GOT3 (cell line): ENCODE results near the gene B9D1.

Experiments
- DNase-seq: peaks from one replicate; lab custom pipeline; 2025; ENCODE audit warnings: mixed read lengths; lab: John Stamatoyannopoulos, UW

The B9D1 gene

GRCh38 chr17:19319771-19320505 is 42.6 kb downstream of the B9D1 start:
- no peak for DNase-seq

DNA sequence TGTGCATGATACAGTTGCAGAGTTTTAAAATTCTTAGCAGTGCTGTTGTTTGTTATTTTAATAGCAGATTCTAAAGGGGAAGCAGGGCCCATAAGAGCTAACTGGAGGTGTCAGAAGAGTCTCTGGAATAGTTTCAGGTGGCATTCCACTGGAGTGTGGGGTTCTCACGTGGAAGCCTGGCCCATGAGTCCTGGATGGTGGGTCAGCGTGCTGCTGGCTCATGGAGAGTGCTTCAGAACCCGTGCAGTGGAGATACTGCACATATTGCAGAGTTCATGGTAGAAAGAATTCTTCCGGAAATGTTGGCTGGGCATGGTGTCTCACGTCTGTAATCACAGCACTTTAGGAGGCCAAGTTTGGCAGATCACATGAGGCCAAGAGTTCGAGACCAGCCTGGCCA is 43.9 kb downstream of the B9D1 start:
- DNase-seq, result no peak

DNA sequence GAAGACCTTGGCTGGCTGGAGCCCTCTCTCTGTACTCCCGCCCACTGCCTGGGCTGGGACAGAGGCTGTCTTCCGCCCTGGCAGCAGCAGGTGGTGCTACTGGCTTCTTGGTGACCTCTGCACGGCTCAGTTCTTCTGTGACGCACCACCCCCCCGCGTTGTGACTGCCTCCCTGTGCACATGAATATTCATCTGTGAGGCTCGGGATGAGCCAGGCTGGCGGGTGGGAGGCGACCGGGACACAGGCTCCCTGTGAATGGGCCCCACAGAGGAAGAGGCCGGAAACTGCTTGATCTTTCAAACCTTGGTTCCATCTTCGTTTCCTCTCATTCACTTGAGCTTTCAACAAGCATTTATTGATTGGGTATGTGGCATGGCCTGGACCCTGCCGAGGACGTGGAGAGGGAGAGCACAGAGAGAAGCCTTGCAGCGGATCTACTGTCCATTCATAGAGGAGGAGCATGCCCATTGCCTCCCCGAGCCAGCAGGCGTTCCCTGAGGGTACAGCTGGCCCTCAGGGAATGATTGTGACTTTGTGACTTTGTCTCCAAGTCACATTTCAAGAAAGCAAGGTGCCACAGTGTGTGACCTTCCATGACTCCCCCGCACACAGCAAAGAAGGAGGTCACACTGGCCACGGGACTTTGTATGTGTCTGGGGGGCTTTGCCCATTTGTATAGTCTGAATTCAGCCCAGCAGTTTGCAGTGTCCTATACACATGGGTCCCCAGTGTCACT is 45.0 kb downstream of the B9D1 start:
- DNase-seq, result no peak

- no peak for DNase-seq
These were observed 45.7 kb downstream of the B9D1 start for GRCh38 chr17:19316761-19317358.

GRCh38 chr17:19315104-19315503 is 47.4 kb downstream of the B9D1 start:
- no peak for DNase-seq

GRCh38 chr17:19313746-19314651 is 48.5 kb downstream of the B9D1 start:
- DNase-seq, result no peak

DNA sequence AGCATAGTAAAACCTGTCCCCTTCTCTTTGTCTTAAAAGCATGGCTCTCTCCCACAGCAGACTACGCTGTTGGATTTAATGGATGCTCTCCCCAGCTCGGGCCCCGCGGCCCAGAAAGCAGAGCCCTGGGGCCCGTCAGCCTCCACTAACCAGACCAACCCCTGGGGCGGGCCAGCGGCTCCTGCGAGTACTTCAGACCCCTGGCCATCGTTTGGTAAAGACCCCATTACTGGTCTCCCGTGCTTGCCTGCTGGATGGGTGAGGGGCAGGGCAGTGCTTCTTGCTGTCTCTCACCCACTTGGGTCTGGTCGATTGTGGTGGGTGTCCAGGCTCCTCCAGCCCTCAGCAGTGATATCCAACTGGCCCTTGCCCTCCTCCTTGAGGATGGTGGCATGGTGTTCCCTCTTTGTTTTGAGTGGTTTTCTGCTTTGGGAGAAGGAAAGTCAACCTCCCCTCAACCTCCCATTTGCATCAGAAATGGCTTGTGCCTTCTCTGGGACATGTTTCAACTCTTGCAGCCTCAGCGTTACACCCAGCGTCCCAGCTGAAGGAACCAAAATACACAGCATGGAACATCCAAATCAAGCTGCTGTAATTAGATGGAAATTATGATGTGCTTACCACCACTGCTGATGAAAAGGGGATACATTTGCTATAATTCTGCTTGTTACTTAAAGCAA is 49.3 kb downstream of the B9D1 start:
- no peak for DNase-seq

DNA sequence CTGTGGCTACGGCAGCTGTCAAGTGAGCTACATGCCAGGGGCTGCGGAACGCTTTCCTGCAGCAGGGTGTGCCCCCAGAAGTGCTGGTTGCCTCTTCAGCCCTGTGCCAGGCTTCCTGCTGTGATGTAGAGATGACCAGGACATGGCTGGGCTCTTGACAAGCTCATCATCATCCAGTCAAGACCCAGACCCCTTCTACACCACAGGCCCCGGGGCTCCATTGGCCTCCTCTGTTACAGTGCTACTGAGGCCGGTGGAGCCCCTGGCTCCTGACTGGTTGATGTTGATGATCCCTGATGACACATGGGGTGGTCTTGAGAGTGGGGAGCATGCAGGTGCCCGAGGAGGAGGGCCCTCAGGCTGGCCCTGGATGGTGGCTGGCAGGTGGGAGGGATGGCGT is 50.1 kb downstream of the B9D1 start:
- no peak for DNase-seq

DNA sequence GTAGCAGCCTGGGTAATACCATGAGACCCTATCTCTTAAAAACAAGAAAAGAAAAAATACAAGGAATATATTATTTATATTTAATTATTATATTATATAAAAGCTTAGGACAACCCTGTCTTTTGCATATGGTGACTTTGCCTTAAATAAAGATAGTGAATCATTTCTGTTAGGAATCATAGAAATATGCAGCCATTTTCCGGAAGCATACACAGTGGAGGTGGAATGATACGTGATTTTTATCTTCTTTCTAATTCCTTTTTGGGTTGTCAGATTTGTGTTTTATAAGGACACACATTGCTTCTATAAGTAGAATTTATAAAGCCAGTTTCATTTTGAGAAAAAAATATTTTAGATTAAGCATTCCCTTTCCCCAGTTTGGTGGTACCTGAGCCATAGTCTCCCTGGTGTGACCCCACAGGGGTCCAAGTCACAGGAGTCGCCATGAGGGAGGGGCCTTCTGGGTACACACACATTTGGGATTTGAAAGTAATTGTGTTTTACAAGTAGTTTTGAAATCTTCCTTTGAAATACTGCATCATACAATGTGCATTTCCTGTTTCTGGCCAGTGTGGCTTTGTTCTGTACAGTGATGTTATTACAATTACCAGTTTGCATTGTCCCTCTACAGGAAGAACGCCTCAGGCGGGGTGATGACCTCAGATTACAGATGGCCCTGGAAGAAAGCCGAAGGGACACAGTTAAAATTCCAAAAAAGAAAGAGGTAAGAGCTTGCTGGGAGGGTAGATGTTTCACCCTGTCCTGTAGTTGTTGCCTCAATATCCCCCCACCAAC is 50.9 kb downstream of the B9D1 start:
- DNase-seq, result no peak

GRCh38 chr17:19311016-19311415 is 51.5 kb downstream of the B9D1 start:
- no peak for DNase-seq

DNA sequence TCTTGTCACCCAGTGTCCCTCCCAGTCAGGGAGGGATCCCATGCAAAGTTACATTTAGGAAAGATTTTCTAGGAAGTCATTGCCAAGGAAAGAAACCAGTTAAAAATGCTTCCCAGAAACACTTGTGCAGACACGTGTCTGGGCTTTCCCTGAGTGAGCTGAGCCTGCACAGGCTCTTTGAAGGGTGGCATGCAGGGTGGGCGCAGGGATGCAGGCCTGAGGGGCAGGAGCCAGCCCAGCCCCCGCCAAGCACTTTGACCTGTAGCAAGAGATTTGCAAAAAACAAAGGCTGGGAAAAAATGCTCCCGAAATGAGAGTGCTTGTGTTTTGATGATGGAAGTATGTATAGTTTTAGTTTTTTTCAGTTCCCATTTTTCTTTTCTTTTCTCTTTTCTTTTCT is 52.4 kb downstream of the B9D1 start:
- no peak for DNase-seq

DNA sequence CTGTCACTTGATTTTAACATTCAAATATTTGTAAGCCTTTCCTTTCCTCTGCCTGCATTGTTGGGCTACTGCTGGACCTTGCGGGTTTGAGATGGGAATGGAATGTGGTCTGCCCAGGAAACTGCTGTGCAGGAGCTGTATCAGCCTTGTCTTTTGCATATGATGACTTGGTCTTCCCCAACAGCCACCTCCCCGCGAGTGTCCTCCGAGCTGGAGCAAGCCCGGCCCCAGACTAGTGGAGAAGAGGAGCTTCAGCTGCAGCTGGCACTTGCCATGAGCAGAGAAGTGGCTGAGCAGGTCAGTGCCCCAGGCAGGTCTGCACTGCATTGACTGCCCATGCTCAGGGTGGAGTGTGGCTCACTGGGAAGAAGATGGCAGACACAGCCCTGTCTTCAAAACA is 52.8 kb downstream of the B9D1 start:
- no peak for DNase-seq

DNA sequence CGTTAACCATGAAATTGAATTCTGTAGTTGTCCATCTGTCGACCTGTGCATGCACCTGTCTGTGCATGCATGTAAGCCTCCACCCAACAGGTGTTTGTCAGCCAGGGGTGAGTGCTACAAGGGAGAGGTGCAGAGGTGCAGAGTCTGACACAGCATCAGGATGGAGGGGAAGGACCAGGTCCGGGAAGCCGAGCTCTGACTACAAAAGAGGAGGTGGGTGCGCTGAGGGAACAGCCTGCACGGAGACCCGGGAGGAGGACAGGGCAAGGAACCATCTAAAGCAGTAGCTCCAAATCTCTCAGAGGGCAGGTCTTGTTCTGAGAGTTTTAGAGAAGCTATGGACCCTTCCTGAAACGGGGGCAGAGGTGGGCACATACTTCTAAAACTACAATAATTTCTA is 54.1 kb downstream of the B9D1 start:
- DNase-seq, result no peak

GRCh38 chr17:19307521-19307920 is 55.0 kb downstream of the B9D1 start:
- DNase-seq, result no peak

DNA sequence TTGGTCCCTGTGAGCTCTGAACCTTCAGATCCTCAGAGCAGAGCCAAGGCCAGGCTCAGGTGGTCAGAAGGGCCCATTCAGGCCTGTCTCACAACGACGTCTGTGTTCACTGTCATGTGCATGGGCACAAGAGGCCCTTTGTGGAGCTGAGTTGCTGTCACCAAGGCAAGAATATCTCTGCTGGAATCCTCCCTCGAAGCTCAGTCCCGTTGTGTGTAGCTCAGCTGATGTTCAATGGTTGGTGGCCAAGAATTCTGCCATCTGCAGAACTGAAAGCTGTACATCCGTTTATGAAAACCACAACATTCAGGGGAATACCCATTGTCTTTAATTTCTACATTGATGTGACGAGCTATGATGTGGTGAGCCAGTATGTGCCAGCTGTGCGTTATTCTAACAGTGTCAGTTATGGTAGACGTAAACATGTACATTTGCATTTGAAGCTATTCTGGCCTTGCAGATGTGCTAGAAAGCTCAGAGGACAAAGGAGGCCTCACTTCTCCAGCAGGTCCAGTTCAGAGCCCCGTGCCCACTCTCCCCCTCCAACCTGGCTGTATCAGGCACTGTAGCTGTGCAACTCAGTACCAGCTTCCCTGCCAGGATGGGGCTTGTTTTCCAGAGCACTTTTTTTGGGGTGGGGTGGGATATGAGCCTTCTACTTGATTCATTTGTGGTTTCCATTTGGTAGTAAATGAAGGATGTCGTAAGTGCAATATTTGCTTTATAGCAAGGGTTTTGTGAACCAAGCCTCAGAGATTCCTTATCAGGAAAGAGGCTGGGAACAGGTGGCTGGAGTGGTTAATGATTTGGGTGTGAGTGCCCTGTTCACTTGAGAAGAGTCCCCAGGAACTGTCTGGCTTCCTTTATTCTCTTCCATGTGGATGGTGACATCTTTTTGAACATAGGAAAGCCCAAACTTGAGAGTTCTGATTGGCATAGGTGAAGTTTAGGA is 56.1 kb downstream of the B9D1 start:
- DNase-seq, result no peak

DNA sequence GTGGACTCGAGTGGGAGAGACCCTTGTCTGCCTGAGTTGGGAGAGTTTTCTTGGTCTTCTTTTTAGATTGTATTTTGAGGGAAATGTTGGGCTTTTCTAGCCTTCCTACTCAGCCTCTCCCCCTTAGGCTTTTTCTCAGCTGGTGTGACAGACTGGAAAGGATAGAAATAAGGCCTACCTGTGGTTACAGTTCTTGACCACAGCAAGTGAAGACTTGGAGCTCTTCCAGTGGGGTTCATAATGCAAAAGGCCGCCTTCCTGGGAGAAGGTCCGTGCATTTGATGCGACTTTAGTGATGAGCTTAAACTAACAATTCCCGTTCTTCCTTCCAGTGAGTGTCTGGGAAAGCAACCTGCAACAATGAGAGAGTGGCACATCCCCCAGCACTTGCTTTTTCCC is 56.8 kb downstream of the B9D1 start:
- no peak for DNase-seq

DNA sequence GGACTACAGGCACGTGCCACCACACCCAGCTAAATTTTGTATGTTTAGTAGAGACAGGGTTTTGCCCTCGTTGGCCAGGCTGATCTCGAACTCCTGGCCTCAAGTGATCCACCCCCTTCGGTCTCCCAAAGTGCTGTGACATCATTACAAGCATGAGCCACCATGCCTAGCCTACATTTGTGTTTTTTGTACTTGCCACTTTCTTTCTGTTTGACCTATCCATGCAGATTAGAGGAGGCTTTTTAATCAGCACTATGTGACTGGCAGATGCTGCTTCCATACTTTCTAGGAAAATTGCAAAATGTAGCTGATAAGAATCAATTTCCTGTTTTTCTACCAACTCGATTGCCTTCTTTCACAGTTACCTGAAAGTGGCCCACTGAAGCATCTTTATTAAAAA is 57.3 kb downstream of the B9D1 start:
- DNase-seq, result no peak

DNA sequence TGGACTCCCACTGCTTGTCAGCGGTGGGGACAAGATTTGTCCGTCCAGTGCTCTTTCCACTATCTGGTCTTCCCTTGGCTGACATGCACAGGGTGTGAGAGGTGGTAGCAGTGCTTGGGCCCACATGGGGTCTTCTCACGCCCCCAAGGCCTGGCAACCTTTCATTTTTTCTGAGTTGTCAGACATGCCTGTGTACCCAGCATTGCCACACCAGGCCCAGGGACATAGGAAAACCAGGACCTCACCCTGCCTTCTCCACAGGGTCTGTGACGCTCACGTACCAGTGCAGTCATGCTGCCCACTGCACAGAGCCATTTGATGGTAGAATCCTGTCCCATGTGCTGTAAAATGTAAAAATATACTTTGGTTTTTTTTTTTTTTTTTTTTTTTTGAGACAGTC is 57.8 kb downstream of the B9D1 start:
- DNase-seq, result no peak

- DNase-seq, result no peak
These were observed 58.3 kb downstream of the B9D1 start for GRCh38 chr17:19304209-19304608.

DNA sequence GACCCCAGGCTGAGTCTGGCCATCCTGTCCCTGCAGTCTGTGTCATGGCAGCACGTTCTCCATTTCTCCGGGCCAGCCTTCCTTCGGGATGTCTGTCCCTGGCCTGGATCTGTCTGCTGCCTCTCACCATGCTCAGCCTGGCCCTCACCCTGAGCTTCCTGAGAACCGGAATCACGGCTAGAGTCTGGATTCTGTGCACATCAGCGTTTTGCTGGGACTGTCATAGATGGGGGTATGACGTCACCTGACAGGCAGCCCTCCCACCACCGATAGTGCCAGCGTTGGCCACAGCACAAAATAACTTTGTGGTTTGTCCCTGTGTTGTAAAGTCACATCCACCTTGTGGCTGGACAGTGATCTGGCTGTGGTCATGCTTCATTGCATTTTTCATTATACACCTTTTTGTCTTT is 59.2 kb downstream of the B9D1 start:
- DNase-seq, result no peak
